Activated CD8-positive, alpha-beta T cell treated with anti-CD3 and anti-CD28 coated beads for 36 hours (primary cell): ENCODE measurements around the gene RCAN2. TPM values are rescaled to one million over a fixed set of nuclear protein-coding genes. Genes with fewer than 3 reads are reported as not detected.

Experiments
- ATAC-seq: fragments of 200-7000 bp; cut with Tn5 transposase; one replicate; pipeline ENCODE4 v1.10.0; 2021; ENCODE audit warnings: mild to moderate bottlenecking, moderate library complexity
- CTCF ChIA-PET: fragments of 350-600 bp; sonication (Branson Sonifier 250); formaldehyde crosslinking; loops from one replicate; lab custom pipeline; 2021; ENCODE audit warnings: antibody characterized with exemption; lab: Charles Lee
- POLR2A ChIA-PET: fragments of 350-600 bp; sonication (Branson Sonifier 250); formaldehyde crosslinking; loops from one replicate; lab custom pipeline; 2021; ENCODE audit warnings: antibody characterized with exemption; lab: Charles Lee
- DNase-seq: peaks from one replicate; pipeline ENCODE4 v3.0.0-alpha.2; 2020
- H3K27ac Mint-ChIP-seq: one replicate; pipeline ENCODE4 v1.8.0; 2021; ENCODE audit warnings: mild to moderate bottlenecking, mixed read lengths
- H3K27me3 Mint-ChIP-seq: one replicate; pipeline ENCODE4 v1.8.0; 2021; ENCODE audit warnings: mixed read lengths
- H3K36me3 Mint-ChIP-seq: one replicate; pipeline ENCODE4 v1.8.0; 2021; ENCODE audit warnings: low read depth, mixed read lengths
- H3K4me1 Mint-ChIP-seq: one replicate; pipeline ENCODE4 v1.8.0; 2021; ENCODE audit warnings: low read depth, mixed read lengths
- H3K4me3 Mint-ChIP-seq: one replicate; pipeline ENCODE4 v1.8.0; 2021; ENCODE audit warnings: mild to moderate bottlenecking, moderate library complexity, mixed read lengths
- H3K9me3 Mint-ChIP-seq: one replicate; pipeline ENCODE4 v1.8.0; 2021; ENCODE audit warnings: mixed read lengths
- intact Hi-C: fragments of 100-400 bp; cut with micrococcal nuclease; formaldehyde crosslinking; loops from one replicate; pipeline ENCODE4 v1.10.0; 2022
- total RNA-seq, 2 experiments: library from RNA; stranded (reverse); gene quantifications; one replicate each; pipeline ENCODE4 v1.2.3, GENCODE V29; 2021
- TF ChIP-seq, protein P1 (sequence below): fragments of 200-600 bp; IDR thresholded peaks from one replicate; pipeline ENCODE4 v1.8.0; 2022; ENCODE audit warnings: antibody characterized with exemption, mild to moderate bottlenecking

Gene RCAN2
- total RNA-seq = not detected

DNA sequence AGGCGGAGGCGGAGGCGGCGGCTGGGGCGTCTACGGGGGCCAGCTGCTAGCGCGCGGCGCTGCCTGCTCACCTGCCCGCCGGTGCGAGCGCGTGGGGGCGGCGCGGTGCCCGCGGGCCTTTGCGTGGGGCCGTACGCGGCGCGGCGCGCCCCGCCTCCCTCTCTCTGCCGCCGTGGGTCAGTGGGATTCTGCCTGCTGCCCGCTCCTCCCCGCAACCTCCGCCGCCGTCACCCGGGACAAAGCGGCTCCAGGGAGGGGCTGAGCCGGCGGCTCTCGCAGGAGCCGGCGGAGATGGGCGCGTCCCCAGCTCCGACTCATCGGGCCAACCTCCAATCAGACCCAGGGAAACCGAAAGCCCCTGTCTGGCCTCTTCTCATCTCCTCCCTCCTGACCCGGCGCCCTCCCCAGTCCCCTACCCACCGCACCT is at the start of gene RCAN2:
Gene RCAN2 (minus strand): TSS at position 249 of the 427 bp plus-strand sequence.
- ChIA-PET POLR2A (no interaction called here), CTCF (interaction anchor here (0.7 to 1.2 kb wide), 3 partner anchors 9 to 13 kb away, joined by 3 to 4 read pairs (median 4); no protein-coding TSS in a partner anchor)
- TF ChIP-seq, protein P1, sequence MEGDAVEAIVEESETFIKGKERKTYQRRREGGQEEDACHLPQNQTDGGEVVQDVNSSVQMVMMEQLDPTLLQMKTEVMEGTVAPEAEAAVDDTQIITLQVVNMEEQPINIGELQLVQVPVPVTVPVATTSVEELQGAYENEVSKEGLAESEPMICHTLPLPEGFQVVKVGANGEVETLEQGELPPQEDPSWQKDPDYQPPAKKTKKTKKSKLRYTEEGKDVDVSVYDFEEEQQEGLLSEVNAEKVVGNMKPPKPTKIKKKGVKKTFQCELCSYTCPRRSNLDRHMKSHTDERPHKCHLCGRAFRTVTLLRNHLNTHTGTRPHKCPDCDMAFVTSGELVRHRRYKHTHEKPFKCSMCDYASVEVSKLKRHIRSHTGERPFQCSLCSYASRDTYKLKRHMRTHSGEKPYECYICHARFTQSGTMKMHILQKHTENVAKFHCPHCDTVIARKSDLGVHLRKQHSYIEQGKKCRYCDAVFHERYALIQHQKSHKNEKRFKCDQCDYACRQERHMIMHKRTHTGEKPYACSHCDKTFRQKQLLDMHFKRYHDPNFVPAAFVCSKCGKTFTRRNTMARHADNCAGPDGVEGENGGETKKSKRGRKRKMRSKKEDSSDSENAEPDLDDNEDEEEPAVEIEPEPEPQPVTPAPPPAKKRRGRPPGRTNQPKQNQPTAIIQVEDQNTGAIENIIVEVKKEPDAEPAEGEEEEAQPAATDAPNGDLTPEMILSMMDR = no peak
- ATAC-seq (peak; percentile 94), DNase-seq (peak; percentile 51)
- no peaks in the 10 kb centered on the region for H3K9me3 Mint-ChIP-seq
- H3K4me3 Mint-ChIP-seq = peak within 1 kb of the TSS; percentile 46
- H3K4me1 Mint-ChIP-seq = no peaks in the 10 kb centered on the region
- intact Hi-C loops = no loop called here
- no peak within 1 kb of the TSS for H3K27ac Mint-ChIP-seq
- peaks cover 60% of the 10 kb centered on the region for H3K27me3 Mint-ChIP-seq
- H3K36me3 Mint-ChIP-seq = no peaks in the 10 kb centered on the region

DNA sequence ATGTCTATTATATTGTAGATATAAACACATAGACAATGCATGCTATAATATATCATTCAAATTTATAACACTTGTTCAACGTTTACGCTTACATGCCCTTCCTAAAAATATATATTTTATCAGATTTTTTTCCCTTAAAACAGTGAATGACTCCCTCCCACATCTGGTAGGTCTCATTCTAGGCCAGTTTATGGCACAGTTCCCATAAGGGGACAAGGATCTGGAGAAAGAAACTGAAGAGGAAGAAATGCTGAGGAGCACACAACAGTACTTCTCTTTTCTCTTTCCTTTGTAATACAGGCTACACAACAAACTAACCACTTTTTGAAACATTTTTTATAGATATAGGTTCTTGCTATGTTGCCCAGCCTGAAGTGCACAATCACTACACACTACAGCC is 48.6 kb upstream of the RCAN2 start:
- intact Hi-C loops = no loop called here
- ChIA-PET CTCF (no interaction called here), POLR2A (no interaction called here)
- DNase-seq (no peak), ATAC-seq (no peak)
- H3K36me3 Mint-ChIP-seq = no peaks in the 10 kb centered on the region
- no peaks in the 10 kb centered on the region for H3K4me1 Mint-ChIP-seq
- no peak overlapping the region for H3K4me3 Mint-ChIP-seq
- H3K27me3 Mint-ChIP-seq = peaks cover 11% of the 10 kb centered on the region
- no peak overlapping the region for H3K27ac Mint-ChIP-seq
- TF ChIP-seq, protein P1 = no peak
- peaks cover 3% of the 10 kb centered on the region for H3K9me3 Mint-ChIP-seq

DNA sequence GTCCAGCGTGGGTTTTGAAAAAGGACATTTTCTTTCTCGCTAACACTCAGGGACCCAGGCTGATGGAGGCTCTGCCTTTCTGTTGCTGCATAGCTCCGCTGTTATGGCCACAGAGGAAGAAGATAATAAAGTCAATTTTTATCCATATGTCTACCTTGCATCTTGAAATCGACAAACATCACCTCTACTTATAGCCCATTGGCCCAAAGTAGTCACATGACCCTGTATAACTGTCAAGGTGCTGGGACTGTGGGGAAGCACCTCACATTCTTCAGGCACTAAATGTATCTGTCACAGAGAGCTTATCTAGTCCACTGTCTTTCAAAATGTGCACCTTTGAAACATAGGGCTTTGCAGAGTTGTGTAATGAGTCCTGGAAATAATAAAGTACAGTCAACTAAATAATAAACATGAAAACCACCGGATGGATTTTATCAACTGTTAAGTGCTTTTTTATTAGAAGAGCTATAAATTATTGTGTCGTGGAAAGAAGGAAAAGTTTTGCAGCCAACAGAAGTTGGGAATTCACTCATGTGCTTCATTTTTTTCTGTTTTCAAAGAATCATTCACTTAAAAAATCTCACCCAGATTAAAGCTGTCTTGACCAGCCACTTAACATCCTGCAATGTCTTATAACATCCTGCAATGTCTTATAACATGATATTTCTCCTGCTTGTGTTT is 47.7 kb upstream of the RCAN2 start:
- POLR2A ChIA-PET = no interaction called here
- Mint-ChIP-seq H3K27me3 (peaks cover 11% of the 10 kb centered on the region), H3K4me1 (no peaks in the 10 kb centered on the region), H3K4me3 (no peak overlapping the region), H3K36me3 (no peaks in the 10 kb centered on the region), H3K27ac (no peak overlapping the region), H3K9me3 (peaks cover 3% of the 10 kb centered on the region)
- intact Hi-C loops = no loop called here
- CTCF ChIA-PET = no interaction called here
- DNase-seq (no peak), ATAC-seq (no peak)
- TF ChIP-seq, protein P1 = no peak

DNA sequence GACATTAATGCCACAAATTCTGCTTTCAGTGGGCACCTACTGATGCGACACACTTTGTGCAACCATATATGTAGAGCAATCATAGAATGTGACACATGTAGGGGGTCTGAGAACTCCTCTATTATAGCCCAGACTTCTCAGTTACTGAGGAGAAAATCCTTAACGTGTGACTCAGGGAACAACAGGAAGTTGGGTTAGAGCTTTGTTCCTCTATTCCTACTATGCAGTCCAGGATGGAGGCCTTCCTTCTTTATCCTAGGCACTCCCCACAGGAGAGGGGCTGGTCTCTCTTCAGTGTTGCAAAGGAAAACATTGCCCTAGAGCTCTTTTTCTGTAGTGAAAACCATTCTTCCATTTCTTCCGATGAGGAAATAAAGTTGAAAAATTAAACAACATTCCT is 39.6 kb upstream of the RCAN2 start:
- DNase-seq (no peak), ATAC-seq (no peak)
- Mint-ChIP-seq H3K4me3 (no peak overlapping the region), H3K27ac (no peak overlapping the region), H3K36me3 (no peaks in the 10 kb centered on the region), H3K27me3 (peaks cover 10% of the 10 kb centered on the region), H3K9me3 (no peaks in the 10 kb centered on the region), H3K4me1 (no peaks in the 10 kb centered on the region)
- POLR2A ChIA-PET = no interaction called here
- TF ChIP-seq, protein P1 = no peak
- intact Hi-C loops = no loop called here
- CTCF ChIA-PET = interaction anchor here (1.0 kb wide), 1 partner anchor 100 kb away, joined by 3 read pairs; no protein-coding TSS in a partner anchor

DNA sequence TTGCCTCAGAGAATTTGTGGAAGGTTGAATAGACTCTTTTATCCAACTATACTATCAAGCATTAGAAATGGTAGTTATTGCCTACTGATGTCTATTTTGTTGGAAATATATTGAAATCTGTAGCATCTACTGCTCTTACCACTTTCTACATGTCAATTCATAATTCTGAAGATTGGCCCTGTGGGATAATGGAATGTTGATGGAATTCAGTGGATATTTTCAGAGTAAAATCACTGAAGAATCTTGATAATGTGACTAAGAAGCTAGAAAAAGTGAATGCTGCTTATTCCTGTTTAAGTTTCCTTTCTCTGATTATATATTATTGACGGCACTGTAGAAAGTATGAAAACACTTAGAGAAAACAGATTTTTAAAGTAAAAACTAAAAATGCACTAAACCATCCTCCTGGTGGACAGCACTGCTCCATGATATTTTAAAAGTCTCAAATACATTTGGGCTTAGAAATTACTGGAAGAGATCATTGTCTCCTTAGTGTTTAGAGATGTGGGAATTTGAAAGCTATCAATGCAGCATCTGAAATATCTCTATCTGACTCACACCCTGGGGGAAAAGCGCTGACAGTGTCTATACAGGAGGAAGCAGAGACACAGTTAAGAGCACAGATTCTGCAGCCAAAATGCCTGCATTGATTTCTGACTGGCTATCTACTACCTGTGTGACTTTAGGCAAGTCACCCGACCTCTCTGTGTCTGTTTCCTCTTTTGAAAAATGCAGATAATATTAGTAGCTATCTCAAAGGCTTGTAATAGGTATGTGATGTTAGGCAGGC is 37.9 kb upstream of the RCAN2 start:
- H3K9me3 Mint-ChIP-seq = no peaks in the 10 kb centered on the region
- no peak for ATAC-seq
- CTCF ChIA-PET = no interaction called here
- H3K36me3 Mint-ChIP-seq = no peaks in the 10 kb centered on the region
- H3K27ac Mint-ChIP-seq = no peak overlapping the region
- no peak overlapping the region for H3K4me3 Mint-ChIP-seq
- DNase-seq = no peak
- intact Hi-C loops = no loop called here
- no peaks in the 10 kb centered on the region for H3K4me1 Mint-ChIP-seq
- TF ChIP-seq, protein P1 = no peak
- peaks cover 10% of the 10 kb centered on the region for H3K27me3 Mint-ChIP-seq
- POLR2A ChIA-PET = no interaction called here
